ENCODE data around the gene EVI5L. TPM values are rescaled to one million over a fixed set of nuclear protein-coding genes. Genes with fewer than 3 reads are reported as not detected.

The EVI5L gene
- total RNA-seq, 1 experiment from 2014 or later, result 5.0 TPM

Other genes with a start within 250 kb of the EVI5L start
- 7.3 and 8.2 TPM in 2 replicates for gene CAMSAP3, start 234.4 kb upstream of the EVI5L start, total RNA-seq (2014; rRNA removed; shearing (Covaris generic))
- 79.6 and 81.1 TPM in 2 replicates for gene XAB2, start 200.7 kb upstream of the EVI5L start, total RNA-seq (2014; rRNA removed; shearing (Covaris generic))
- gene PET100, start 200.4 kb upstream of the EVI5L start, total RNA-seq (2014; rRNA removed; shearing (Covaris generic)), result 24.0 and 27.7 TPM in 2 replicates
- not detected in 2 replicates for gene PCP2, start 196.5 kb upstream of the EVI5L start, total RNA-seq (2014; rRNA removed; shearing (Covaris generic))
- gene STXBP2, start 193.1 kb upstream of the EVI5L start, total RNA-seq (2014; rRNA removed; shearing (Covaris generic)), result 17.3 and 25.9 TPM in 2 replicates
- gene RETN, start 161.2 kb upstream of the EVI5L start, total RNA-seq (2014; rRNA removed; shearing (Covaris generic)), result not detected in 2 replicates
- gene MCEMP1, start 153.1 kb upstream of the EVI5L start, total RNA-seq (2014; rRNA removed; shearing (Covaris generic)), result not detected in 2 replicates
- gene TRAPPC5, start 149.4 kb upstream of the EVI5L start, total RNA-seq (2014; rRNA removed; shearing (Covaris generic)), result 92.2 and 137 TPM in 2 replicates
- not detected in 2 replicates for gene FCER2, start 128.1 kb upstream of the EVI5L start, total RNA-seq (2014; rRNA removed; shearing (Covaris generic))
- gene CLEC4G, start 98.1 kb upstream of the EVI5L start, total RNA-seq (2014; rRNA removed; shearing (Covaris generic)), result not detected in 2 replicates
- gene CD209, start 82.7 kb upstream of the EVI5L start, total RNA-seq (2014; rRNA removed; shearing (Covaris generic)), result not detected in 2 replicates
- gene CLEC4M, start 67.0 kb upstream of the EVI5L start, total RNA-seq (2014; rRNA removed; shearing (Covaris generic)), result not detected in 2 replicates
- 0.14 and 0.22 TPM in 2 replicates for gene PRR36, start 44.2 kb downstream of the EVI5L start, total RNA-seq (2014; rRNA removed; shearing (Covaris generic))
- gene LRRC8E, start 58.3 kb downstream of the EVI5L start, total RNA-seq (2014; rRNA removed; shearing (Covaris generic)), result 1.6 and 4.0 TPM in 2 replicates
- gene MAP2K7, start 73.7 kb downstream of the EVI5L start, total RNA-seq (2014; rRNA removed; shearing (Covaris generic)), result 21.1 and 24.3 TPM in 2 replicates
- 1.7 TPM in 1 of 2 replicates, not detected in the other for gene TGFBR3L, start 84.6 kb downstream of the EVI5L start, total RNA-seq (2014; rRNA removed; shearing (Covaris generic))
- gene SNAPC2, start 90.1 kb downstream of the EVI5L start, total RNA-seq (2014; rRNA removed; shearing (Covaris generic)), result 25.5 and 25.9 TPM in 2 replicates
- gene CTXN1, start 95.9 kb downstream of the EVI5L start, total RNA-seq (2014; rRNA removed; shearing (Covaris generic)), result 5.0 and 10.7 TPM in 2 replicates
- 110 and 131 TPM in 2 replicates for gene TIMM44, start 113.4 kb downstream of the EVI5L start, total RNA-seq (2014; rRNA removed; shearing (Covaris generic))
- 85.4 and 86.8 TPM in 2 replicates for gene ELAVL1, start 175.4 kb downstream of the EVI5L start, total RNA-seq (2014; rRNA removed; shearing (Covaris generic))
- gene CCL25, start 222.5 kb downstream of the EVI5L start, total RNA-seq (2014; rRNA removed; shearing (Covaris generic)), result 1.9 TPM in 1 of 2 replicates, not detected in the other